HG03432 (cell line): Measurements from ENCODE around the gene ARHGEF37.
"Not testable (repeated sequence)": the region's sequence is repeated elsewhere in the genome, so short reads cannot be mapped to it uniquely, and the experiment has no call there.

Experiments
- ATAC-seq: cut with Tn5 transposase; IDR thresholded peaks from one replicate; pipeline ENCODE4 v1.9.1; 2021; ENCODE audit warnings: mild to moderate bottlenecking, moderate library complexity; ENCODE audit not compliant: unreplicated experiment

The ARHGEF37 gene

DNA sequence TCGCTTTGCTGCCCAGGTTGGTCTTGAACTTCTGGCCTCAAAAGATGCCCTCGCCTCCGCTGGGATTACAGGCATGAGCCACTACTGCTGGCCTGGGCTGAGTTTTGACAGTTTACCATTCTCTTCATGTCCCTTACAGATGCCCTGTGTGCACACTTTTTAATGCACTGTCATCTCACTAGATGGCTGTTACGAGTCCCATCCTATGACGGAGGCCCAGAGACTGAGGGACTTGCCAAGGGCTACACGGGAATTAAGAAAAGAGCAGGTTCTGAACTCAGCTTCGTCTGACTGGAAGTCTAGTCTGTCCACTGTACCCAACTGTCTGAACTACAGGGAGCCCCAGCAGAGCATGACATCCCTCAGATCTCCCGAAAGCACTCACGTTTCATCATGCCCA, 63.9 kb downstream of the ARHGEF37 start:
- ATAC-seq = no peak

DNA sequence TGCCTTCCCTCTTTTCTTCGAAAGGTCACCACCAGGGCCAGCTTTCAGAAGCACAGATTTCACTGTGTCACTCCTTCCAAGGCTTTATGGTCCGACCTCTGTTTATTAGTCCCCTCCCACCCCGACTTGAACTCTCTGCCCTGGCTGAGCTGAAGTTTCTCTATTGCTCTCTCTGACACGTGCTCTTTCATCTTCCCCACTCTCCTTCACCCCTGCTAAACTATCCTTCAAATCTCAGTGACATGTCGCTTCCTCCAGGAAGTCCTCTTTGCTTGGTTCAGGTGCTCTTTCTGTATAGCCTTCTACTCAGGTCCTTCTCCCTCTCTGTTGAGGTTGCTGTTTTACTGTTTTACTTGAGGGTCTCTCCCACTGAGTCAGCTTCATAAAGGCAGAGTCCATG, 64.4 kb downstream of the ARHGEF37 start:
- ATAC-seq = no peak

DNA sequence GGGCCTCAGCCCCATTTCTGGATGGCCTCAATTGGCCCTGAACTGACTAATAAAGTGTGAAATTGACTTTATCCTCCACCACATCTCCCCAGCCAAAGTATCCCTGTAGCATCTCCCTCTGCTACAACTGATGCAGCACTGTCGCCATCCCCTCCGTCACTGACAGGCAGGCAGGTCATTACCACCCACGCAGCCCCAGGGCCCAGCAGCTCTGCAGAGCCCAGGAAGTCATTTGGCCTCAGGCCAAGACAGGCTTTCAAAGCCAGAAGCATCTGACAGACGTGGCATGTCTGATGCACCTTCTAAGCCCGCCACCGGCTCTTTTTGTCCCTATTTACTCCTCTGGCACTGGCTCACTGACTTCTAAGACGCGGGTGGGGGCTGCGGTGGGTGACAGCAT, 65.3 kb downstream of the ARHGEF37 start:
- ATAC-seq = no peak

DNA sequence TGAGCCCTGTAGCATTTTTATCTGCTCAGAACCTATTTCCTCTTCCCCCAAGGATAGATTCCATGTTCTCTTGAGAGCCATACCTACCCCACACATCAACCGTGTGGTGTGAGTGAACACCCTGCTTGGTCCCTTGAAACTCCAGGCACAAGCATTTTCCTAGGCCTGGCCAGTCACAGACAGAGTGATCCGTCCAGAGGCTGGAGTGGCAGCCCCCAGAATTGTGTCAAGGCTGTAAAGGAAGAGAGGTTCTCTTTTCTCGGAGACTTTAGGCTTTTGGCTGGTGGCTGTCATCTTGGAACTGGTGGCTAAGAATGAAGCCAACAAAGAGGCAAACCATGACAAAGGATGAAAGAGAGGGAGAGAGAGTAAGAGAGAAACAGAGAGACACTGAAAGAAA, 66.0 kb downstream of the ARHGEF37 start:
- no peak for ATAC-seq

- ATAC-seq = not testable (repeated sequence)
Measured at GRCh38 chr5:149648464-149649393, 67.4 kb downstream of the ARHGEF37 start.

DNA sequence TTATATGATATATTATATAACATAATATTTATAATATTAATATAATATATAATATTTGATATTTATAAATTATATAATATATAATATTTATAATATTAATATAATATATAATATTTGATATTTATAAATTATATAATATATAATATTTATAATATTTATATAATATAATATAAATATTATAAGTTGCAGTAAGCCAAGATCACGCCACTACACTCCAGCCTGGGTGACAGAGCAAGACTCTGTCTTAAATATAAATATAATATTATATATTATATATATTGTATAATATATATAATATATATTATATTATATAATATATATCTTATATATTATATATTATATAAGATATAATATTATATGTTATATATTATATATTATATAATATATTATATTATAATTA, 68.4 kb downstream of the ARHGEF37 start:
- ATAC-seq = not testable (repeated sequence)

- no peak for ATAC-seq
Measured at GRCh38 chr5:149651686-149652085, 70.4 kb downstream of the ARHGEF37 start.

DNA sequence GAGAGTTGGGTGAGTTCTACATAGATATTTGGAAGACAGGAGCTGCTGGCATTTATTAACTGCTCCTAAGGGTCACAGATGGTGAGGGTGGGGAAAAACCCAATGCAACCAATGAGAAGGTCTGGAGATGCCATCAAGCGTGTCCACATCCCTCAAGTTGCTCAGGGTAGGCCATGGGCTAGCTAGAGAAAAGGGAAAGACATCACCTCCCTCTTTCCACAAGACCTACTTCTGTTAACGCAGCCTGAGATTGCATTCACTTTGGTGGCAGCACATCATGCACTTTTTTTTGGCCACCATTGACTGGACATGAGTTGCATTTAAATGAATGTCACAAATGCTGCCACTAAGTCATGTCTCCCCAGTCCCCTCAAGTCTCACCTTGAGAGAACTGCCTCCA, 71.4 kb downstream of the ARHGEF37 start:
- ATAC-seq = no peak

- no peak for ATAC-seq
Measured at GRCh38 chr5:149654231-149654630, 72.9 kb downstream of the ARHGEF37 start.

GRCh38 chr5:149654883-149655505, 73.7 kb downstream of the ARHGEF37 start:
- ATAC-seq = no peak

DNA sequence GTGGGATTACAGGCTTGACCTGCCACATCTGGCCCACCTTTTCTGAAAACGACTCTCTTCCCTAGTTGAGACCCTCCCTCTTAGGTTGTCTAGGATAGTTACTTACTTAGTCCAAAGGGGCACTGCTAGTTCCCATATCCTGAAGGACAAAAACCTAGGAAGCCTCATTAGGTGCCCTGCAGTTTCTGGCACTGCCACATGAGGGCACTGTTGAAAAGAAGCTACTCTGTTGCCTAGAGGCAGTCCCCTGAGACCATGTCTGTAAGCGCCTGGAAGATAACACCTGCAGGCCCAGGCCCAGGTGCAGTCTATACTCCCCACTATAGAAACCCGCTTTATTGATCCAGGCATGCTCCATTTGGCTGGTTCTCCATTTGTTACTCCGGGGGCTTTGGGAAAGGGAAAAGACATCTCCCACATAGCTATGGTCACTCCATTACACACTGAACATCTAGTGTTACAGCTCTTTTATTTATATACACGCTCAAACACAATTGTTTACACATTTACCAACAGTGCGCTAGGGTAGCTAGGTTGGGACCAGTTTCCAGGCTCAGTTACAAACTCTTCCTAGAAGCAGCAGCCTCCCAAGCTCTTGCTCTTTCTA, 75.4 kb downstream of the ARHGEF37 start:
- ATAC-seq = no peak

GRCh38 chr5:149657324-149657723, 76.0 kb downstream of the ARHGEF37 start:
- ATAC-seq = no peak

DNA sequence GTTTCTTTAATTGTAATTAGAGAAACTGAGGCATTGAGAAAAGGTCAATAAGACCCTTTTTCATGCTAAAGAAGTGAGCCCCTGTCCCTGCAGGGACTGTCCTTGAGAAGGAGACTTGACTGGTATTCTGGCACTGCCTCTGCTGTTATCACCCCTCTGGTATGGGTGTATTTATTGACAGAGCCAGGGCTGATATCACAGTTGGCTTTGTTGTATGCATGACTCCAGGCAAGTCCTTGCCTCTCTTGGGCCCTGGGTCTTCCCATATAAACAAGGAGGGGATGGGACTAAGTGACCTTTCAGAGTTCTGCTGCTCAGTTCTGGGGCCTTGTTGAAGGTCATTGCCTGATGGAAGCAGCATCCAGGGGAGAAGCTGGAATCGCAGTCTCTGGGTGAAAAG, 77.0 kb downstream of the ARHGEF37 start:
- ATAC-seq = no peak

GRCh38 chr5:149664083-149664482, 82.8 kb downstream of the ARHGEF37 start:
- ATAC-seq = no peak

DNA sequence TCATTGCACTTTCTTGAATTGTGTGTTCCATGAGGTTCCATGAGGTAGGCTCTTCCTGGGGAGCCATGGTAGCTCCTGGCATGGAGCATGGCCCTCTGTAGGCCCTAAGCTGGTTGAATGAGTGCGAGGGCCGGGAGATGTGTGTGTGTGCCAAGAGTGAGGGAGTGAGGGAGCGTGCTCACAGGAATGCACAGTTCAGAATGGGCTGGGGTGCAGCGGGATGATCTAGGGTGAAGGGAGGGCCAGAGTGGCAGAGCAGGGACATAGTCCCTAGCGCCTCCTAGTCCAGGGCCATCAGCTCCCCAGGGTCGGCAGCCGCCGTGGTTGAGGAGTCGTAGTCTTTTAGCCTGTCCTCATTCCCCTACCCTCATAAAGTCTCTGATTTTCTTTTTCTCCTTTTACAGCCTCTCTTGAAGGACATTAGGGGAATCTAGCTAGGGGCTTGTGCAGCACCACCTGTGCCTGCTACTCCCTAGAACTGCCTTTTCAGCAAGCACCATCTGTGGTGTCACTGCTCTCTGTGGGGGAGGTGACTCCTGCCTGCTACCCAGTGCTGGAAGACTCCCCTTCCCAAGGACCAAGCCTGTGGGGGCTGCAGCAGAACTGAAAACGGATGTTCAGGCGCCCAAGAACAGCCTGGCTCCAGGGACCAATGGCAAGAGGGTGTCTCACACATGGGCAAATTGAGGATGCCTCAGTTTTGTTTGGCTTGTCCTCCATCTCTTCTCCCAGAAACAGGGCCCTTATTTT, 83.5 kb downstream of the ARHGEF37 start:
- ATAC-seq = no peak

DNA sequence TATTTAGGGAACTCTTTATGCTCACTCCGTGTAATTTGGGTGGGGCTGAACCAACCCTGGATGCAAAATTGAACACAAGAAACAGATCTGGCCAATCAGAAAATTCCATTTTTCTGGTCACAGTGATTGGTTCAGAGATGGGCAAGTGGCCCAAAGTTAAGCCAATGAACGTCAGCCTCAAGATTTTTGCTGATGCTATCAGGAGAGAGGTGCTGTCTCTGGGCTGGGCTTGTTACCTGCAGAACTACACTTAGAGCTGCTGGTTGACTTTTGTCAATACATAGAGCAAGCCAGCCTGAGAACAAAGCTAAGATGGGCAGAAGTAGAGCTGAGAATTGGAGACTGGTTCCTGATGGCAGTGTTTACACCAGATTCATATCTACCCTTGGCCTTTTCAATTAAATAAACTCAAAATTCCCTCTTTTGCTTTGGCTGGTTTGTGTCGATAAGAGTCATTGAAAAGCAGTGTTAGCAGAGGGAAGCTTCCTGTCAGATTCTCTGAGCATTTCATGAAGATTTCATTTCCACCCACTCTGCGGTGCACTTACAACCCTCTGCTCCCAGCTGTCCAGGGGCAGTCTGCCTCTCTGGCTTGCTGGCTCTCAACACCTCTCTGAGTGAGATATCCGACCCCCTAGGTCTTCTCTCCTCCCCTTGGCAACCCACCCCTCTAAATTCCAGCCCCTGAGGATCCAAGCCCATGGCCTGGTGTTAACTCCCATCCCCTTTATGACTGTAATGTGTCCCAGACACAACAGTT, 84.3 kb downstream of the ARHGEF37 start:
- ATAC-seq = no peak

- no peak for ATAC-seq
Measured at GRCh38 chr5:149666212-149666852, 85.0 kb downstream of the ARHGEF37 start.

DNA sequence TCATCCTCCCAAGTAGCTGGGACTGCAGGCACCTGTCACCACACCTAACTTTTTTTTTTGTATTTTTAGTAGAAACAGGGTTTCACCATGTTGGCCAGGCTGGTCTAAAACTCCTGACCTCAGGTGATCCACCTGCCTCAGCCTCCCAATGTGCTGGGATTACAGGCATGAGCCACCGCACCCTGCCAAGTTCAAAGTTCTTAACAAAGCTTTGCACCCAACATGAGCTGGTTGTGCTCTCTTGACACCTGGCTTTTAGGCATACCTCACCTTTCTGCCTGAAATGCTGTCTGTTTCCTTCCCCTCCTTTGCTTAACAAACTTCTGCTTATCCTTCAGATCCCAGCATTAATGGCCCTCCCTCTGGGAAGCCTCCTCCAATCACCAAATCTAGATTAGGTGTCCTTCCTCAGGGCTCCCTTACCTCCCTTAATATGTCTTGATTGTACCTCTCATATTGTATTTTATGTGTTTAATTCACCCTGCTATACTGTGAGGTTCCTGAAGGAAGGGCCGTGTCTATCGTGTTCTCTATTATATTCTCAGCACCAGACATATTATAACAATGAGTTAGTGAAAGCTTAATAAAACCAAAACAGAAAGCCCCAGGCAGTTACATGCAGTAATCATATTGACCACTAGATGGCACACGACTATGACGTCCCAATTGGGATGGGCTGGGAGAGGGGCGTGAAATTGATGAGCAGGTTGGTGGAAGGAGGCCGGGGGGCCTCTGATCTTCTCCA, 86.0 kb downstream of the ARHGEF37 start:
- no peak for ATAC-seq

GRCh38 chr5:149667829-149668330, 86.6 kb downstream of the ARHGEF37 start:
- no peak for ATAC-seq
